ENCODE measurements around the gene PKP1. TPM values are rescaled to one million over a fixed set of nuclear protein-coding genes. Genes with fewer than 3 reads are reported as not detected.

Gene PKP1
- total RNA-seq, 2 experiments from 2014 or later = not detected

DNA sequence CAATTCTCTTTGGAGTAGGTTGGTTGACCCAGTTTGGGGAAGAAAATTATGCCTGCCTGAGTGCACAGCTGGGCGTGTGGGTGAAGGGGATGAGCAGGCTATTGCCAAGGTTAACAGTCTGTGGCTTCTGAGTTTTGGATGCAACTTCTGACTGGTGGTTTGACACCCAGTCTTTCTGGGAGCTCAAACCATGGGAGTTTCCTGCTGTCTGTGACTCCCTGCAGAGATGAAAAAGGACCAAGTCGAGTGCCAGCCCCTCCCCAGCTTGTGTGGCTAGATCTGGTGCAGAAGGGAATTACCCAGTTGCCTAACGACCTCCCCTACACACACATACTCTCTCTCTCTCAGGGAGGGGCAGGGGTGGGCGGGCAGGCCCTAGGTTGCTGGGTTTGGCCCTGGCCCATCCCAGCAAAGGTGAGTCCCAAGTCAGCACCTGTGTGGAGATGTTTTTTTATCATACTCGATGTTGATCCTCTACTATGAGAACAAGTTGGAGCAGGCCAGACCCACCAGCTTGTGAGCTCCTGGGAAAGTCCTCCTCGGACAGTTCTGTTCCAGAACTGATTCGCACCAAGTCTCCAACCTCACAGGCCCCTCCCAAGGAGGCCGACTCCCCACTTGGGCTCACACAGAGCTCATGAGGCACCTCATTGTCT lies 28.2 kb downstream of the PKP1 start:
- peaks cover 4% of the 10 kb centered on the region for H3K4me1 Mint-ChIP-seq
- ATAC-seq (no peak), DNase-seq (no peak)
- no peak overlapping the region for H3K4me3 Mint-ChIP-seq
- H3K9me3 Mint-ChIP-seq (ENCODE audit: low read depth) = no peaks in the 10 kb centered on the region
- CTCF ChIA-PET = no interaction called here
- no peaks in the 10 kb centered on the region for H3K36me3 Mint-ChIP-seq
- H3K27ac Mint-ChIP-seq = no peak overlapping the region
- peaks cover 31% of the 10 kb centered on the region for H3K27me3 Mint-ChIP-seq

DNA sequence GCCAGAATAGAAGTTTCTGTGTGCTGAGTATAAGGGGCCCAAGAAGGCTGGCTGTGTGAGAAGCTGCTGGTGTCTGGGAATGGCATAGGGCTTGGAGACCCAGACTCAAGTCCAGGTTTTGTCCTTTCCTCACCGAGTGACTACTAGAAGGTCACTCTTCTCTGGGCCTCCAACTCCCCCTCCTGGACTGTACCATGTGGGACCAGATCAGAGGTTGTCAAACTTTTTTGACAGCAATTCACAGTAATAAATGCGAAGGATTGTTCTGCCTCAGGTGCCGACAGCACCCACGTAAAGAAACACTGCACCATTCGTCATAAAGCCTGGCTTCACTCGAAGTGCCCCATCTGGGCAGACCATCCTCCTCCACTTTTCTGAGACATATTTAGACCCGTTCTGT lies 29.0 kb downstream of the PKP1 start:
- Mint-ChIP-seq H3K27me3 (peaks cover 31% of the 10 kb centered on the region), H3K4me3 (no peak overlapping the region)
- CTCF ChIA-PET = interaction anchor here (1.4 kb wide), 1 partner anchor 50 kb away, joined by 4 read pairs; no protein-coding TSS in a partner anchor

DNA sequence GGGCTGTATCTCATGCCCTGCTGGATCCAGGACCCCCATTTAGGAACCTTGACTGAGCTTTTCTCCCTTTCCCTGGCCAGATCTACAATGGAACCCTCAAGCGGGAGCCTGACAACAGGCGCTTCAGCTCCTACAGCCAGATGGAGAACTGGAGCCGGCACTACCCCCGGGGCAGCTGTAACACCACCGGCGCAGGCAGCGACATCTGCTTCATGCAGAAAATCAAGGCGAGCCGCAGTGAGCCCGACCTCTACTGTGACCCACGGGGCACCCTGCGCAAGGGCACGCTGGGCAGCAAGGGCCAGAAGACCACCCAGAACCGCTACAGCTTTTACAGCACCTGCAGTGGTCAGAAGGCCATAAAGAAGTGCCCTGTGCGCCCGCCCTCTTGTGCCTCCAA lies 29.8 kb downstream of the PKP1 start:
- Mint-ChIP-seq H3K4me3 (no peak overlapping the region), H3K27me3 (peaks cover 31% of the 10 kb centered on the region), H3K4me1 (peaks cover 4% of the 10 kb centered on the region), H3K27ac (no peak overlapping the region), H3K9me3 (ENCODE audit: low read depth) (no peaks in the 10 kb centered on the region), H3K36me3 (no peaks in the 10 kb centered on the region)
- ATAC-seq (no peak), DNase-seq (no peak)
- CTCF ChIA-PET = interaction anchor here (1.4 kb wide), 1 partner anchor 49 kb away, joined by 4 read pairs; no protein-coding TSS in a partner anchor

More for the DNA sequence above, 29.0 kb downstream of the PKP1 start:
- H3K27ac Mint-ChIP-seq = no peak overlapping the region
- ATAC-seq (no peak), DNase-seq (no peak)
- no peaks in the 10 kb centered on the region for H3K36me3 Mint-ChIP-seq
- H3K4me1 Mint-ChIP-seq = peaks cover 4% of the 10 kb centered on the region
- H3K9me3 Mint-ChIP-seq (ENCODE audit: low read depth) = no peaks in the 10 kb centered on the region

DNA sequence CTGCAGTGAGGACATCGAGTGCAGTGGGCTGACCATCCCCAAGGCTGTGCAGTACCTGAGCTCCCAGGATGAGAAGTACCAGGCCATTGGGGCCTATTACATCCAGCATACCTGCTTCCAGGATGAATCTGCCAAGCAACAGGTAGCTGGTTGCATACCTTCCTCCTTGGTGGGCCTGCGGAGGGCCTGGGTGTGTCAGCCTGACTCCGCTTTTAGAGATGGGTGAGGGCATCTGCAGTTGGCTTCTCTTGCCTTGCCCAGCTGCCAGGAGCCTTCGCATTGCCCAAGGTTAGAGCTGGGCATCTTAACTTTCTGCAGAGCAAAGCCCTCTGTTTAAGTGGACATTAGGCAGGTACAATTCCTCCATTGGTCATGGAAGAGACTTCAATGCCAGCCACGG lies 33.2 kb downstream of the PKP1 start:
- no peak overlapping the region for H3K4me3 Mint-ChIP-seq
- no peak for ATAC-seq
- H3K9me3 Mint-ChIP-seq (ENCODE audit: low read depth) = no peaks in the 10 kb centered on the region
- no peak overlapping the region for H3K27ac Mint-ChIP-seq
- CTCF ChIA-PET = no interaction called here
- H3K4me1 Mint-ChIP-seq = no peaks in the 10 kb centered on the region
- peaks cover 15% of the 10 kb centered on the region for H3K27me3 Mint-ChIP-seq
- DNase-seq = no peak
- H3K36me3 Mint-ChIP-seq = no peaks in the 10 kb centered on the region

DNA sequence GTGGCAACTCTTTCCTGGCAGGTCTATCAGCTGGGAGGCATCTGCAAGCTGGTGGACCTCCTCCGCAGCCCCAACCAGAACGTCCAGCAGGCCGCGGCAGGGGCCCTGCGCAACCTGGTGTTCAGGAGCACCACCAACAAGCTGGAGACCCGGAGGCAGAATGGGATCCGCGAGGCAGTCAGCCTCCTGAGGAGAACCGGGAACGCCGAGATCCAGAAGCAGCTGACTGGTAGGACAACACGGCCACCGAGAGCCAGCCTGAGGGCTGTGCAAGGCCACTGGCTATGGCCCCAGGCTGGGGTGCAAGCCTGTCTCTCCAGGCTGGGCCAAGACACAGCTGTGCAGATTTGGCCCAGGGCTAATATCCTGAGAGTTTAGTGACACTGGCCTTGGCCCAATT lies 34.2 kb downstream of the PKP1 start:
- H3K4me1 Mint-ChIP-seq = no peaks in the 10 kb centered on the region
- peaks cover 8% of the 10 kb centered on the region for H3K27me3 Mint-ChIP-seq
- H3K27ac Mint-ChIP-seq = no peak overlapping the region
- ATAC-seq (no peak), DNase-seq (no peak)
- CTCF ChIA-PET = no interaction called here
- H3K4me3 Mint-ChIP-seq = no peak overlapping the region
- no peaks in the 10 kb centered on the region for H3K36me3 Mint-ChIP-seq
- H3K9me3 Mint-ChIP-seq (ENCODE audit: low read depth) = no peaks in the 10 kb centered on the region

DNA sequence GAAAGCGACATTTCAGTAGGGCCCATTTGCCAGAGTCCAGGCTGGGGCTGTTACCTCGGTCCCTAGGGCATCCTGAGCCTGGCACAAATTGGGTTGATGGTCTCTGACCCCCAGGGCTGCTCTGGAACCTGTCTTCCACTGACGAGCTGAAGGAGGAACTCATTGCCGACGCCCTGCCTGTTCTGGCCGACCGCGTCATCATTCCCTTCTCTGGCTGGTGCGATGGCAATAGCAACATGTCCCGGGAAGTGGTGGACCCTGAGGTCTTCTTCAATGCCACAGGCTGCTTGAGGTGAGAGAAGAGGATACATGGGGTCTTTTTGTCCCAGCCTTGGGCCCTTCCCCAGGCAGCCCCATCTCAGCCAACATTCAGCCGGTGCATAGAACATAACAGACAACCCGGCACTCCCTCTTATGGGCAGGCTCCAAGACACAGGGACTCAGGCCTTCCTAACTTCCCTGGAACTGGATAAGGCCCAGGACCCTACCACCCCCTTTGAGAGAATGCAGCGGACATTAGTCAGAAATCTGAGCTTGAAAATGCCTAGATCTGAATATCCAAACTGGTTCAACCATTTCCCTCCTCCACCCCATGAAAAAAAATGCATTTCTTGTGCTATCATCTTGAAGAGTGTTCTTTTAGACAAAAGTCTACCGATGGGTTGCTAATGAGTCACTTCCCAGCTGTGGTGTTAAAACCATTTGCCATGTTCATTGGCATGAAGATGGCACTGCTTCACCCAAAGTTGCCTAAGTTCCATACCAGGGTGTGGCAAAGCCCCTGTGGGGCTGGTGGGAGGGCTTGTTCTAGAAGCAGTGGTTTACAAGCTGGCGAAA lies 35.4 kb downstream of the PKP1 start:
- H3K27ac Mint-ChIP-seq = no peak overlapping the region
- CTCF ChIA-PET = no interaction called here

DNA sequence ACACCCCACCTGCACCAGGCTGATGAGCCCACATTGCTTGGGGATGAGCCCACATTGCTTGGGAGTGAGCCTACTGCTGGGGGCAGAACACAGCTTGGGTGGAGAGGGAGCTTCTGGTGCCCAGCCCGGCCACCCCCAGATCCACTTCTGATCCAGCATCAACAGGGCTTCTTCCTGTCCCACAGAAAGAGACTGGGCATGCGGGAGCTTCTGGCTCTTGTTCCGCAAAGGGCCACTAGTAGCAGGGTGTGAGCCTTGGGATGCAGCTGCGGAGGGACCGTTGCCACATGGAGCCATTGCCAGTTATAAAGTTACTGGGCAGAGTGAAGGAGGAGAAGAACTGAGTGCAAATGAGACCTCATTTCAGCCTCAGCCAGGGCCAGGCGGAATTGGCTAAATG lies 36.3 kb downstream of the PKP1 start:
- CTCF ChIA-PET = no interaction called here
- ATAC-seq = no peak
- H3K36me3 Mint-ChIP-seq = no peaks in the 10 kb centered on the region
- no peak for DNase-seq
- H3K4me3 Mint-ChIP-seq = no peak overlapping the region
- H3K4me1 Mint-ChIP-seq = no peaks in the 10 kb centered on the region
- H3K27me3 Mint-ChIP-seq = peaks cover 6% of the 10 kb centered on the region
- no peaks in the 10 kb centered on the region for H3K9me3 Mint-ChIP-seq (ENCODE audit: low read depth)
- H3K27ac Mint-ChIP-seq = no peak overlapping the region

More for the DNA sequence above, 35.4 kb downstream of the PKP1 start:
- Mint-ChIP-seq H3K36me3 (no peaks in the 10 kb centered on the region), H3K27me3 (peaks cover 6% of the 10 kb centered on the region), H3K4me1 (no peaks in the 10 kb centered on the region), H3K9me3 (ENCODE audit: low read depth) (no peaks in the 10 kb centered on the region), H3K4me3 (no peak overlapping the region)
- ATAC-seq (no peak), DNase-seq (no peak)

DNA sequence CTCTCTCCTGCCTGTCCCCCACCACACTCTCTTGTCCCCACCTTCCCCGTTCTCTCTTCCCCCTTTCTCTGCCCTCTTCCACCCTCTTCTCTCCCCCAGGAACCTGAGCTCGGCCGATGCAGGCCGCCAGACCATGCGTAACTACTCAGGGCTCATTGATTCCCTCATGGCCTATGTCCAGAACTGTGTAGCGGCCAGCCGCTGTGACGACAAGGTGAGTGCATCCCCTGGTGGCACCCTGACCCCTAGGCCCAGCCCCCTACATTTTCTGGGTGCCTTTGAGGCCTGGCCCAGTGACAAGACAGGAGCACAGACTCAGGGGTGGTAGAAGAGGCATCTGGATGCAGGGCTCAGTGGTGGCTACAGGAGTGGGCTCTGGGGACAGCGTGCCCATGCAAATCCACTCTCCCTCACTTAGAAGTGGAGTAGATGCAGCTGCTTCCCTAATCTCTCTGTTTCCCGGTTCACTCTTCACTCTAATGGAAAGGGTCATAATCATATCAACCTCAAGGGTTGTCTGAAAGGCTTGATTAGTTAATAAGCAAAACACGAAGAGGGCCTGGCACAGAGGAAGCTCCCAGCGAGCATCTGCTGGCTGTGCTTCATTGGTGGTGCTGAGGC lies 37.0 kb downstream of the PKP1 start:
- H3K4me1 Mint-ChIP-seq = no peaks in the 10 kb centered on the region
- no peak overlapping the region for H3K27ac Mint-ChIP-seq
- H3K36me3 Mint-ChIP-seq = no peaks in the 10 kb centered on the region
- CTCF ChIA-PET = no interaction called here
- ATAC-seq (no peak), DNase-seq (no peak)
- no peaks in the 10 kb centered on the region for H3K9me3 Mint-ChIP-seq (ENCODE audit: low read depth)
- no peak overlapping the region for H3K4me3 Mint-ChIP-seq
- peaks cover 4% of the 10 kb centered on the region for H3K27me3 Mint-ChIP-seq

DNA sequence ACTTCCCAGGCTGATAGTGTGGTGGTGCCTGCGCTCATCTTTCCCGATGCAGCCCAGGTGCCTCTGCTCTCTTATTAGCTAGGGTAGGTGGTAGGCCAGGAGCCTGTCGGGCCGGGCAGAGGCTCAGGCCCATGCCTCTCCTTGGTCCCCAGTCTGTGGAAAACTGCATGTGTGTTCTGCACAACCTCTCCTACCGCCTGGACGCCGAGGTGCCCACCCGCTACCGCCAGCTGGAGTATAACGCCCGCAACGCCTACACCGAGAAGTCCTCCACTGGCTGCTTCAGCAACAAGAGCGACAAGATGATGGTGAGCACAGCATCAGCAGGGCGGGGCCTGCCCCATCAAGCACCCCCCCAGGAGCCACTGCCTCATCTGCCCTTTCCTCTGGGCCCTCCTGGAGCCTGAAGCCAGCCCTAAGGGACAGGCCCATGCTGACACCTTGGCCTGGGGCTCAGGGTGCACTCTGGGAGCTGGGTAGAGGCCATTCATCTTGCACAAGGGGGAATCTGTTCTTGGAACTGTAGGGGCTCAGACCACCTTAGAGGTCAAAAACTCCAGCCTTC lies 38.6 kb downstream of the PKP1 start:
- DNase-seq (no peak), ATAC-seq (no peak)
- Mint-ChIP-seq H3K4me3 (no peak overlapping the region), H3K4me1 (no peaks in the 10 kb centered on the region), H3K36me3 (no peaks in the 10 kb centered on the region), H3K9me3 (ENCODE audit: low read depth) (no peaks in the 10 kb centered on the region), H3K27me3 (peaks cover 6% of the 10 kb centered on the region), H3K27ac (no peak overlapping the region)
- CTCF ChIA-PET = no interaction called here

DNA sequence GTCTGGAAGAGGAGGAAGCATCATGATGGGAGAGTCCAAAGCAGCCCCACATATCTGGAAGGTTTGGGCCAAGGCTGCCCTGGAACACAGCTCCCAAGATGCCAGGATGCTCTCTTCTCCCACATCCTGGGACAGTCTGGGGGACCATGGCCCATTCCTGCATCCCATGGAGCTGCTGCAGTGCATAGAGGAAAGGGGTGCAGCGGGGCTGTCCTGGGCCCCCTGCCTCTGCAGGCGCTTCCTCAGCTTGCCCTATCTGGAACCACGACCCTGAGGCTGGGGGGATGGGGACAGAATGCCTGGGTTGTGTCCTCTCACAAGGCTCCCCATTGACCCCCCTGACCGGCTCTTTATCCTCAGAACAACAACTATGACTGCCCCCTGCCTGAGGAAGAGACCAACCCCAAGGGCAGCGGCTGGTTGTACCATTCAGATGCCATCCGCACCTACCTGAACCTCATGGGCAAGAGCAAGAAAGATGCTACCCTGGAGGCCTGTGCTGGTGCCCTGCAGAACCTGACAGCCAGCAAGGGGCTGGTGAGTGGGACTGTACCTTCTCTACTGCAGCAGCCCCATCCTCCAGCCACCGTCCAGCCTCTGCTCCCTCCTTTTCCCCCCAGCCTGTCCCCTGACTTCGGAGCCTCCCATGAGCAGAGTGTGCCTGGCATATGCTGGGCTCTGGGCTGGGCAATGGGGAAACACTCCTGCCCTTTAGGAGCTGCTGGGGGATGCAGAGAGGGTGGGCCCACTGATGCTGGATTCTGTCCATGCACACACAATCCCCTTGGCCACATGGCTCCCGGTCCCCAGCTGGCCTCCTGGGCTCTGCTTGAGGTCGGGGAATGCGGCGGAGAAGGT lies 39.6 kb downstream of the PKP1 start:
- H3K27me3 Mint-ChIP-seq = peaks cover 6% of the 10 kb centered on the region
- no peak for ATAC-seq
- no peaks in the 10 kb centered on the region for H3K4me1 Mint-ChIP-seq
- CTCF ChIA-PET = no interaction called here
- H3K36me3 Mint-ChIP-seq = no peaks in the 10 kb centered on the region
- no peaks in the 10 kb centered on the region for H3K9me3 Mint-ChIP-seq (ENCODE audit: low read depth)
- no peak for DNase-seq
- no peak overlapping the region for H3K4me3 Mint-ChIP-seq
- H3K27ac Mint-ChIP-seq = no peak overlapping the region

DNA sequence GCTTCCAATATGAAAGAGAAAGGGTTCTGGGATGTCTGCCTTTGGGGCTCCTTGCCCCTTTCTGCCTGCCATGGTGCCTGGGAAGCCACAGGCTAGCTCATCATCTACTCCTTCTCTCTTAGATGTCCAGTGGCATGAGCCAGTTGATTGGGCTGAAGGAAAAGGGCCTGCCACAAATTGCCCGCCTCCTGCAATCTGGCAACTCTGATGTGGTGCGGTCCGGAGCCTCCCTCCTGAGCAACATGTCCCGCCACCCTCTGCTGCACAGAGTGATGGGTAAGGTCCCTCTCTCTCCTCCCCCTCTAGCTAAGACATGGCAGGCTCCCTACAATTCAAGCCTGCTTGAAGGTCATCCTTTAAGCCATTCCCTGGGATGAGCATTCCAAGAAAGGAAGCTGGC lies 41.0 kb downstream of the PKP1 start:
- DNase-seq = no peak
- no peak overlapping the region for H3K27ac Mint-ChIP-seq
- H3K4me3 Mint-ChIP-seq = no peak overlapping the region
- H3K4me1 Mint-ChIP-seq = no peaks in the 10 kb centered on the region
- CTCF ChIA-PET = no interaction called here
- H3K9me3 Mint-ChIP-seq (ENCODE audit: low read depth) = no peaks in the 10 kb centered on the region
- ATAC-seq = no peak
- no peaks in the 10 kb centered on the region for H3K36me3 Mint-ChIP-seq
- H3K27me3 Mint-ChIP-seq = peaks cover 5% of the 10 kb centered on the region

DNA sequence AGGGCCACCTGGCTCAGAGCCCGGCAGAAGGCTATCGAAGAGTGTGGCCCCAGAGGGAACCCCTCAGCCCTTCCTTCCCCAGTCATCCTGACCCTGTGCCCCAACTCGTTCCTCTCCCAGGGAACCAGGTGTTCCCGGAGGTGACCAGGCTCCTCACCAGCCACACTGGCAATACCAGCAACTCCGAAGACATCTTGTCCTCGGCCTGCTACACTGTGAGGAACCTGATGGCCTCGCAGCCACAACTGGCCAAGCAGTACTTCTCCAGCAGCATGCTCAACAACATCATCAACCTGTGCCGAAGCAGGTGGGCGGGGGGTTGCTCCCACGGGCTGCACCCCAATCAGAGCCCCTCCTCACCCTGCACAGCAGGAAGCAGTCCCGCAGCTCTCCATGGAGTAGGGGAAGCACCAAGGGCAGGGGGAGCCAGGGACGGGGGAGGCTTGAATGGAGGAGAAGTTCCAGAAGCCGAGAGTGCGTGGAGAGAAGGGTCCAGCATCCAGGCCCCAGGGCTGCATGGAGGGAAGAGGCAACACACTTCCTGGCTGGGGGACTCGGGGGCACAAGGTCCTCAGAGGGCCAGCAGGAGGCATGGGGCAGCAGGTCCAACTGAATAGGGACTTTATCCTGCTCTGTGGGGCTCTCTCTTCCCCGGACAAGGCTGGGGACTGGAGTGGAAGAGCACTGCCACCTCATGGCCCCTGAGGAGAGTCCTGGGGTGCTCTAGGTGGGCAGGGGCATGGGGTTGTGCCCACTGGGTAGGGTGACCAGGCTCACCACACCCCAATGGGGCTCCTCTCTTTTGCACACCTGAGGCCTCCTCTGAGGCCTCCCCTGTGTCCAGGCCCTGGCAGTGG lies 41.7 kb downstream of the PKP1 start:
- Mint-ChIP-seq H3K9me3 (ENCODE audit: low read depth) (no peaks in the 10 kb centered on the region), H3K27me3 (peaks cover 7% of the 10 kb centered on the region), H3K4me1 (no peaks in the 10 kb centered on the region), H3K4me3 (no peak overlapping the region), H3K36me3 (no peaks in the 10 kb centered on the region), H3K27ac (no peak overlapping the region)
- ATAC-seq = no peak
- CTCF ChIA-PET = no interaction called here
- DNase-seq = no peak

All from activated CD8-positive, alpha-beta memory T cell treated with anti-CD3 and anti-CD28 coated beads, Interleukin-2, amount 10 ng/mL, durations not matched to agents 7 days and 5 days (primary cell).